ENCODE results near the gene UBE2M. TPM values are rescaled to one million over a fixed set of nuclear protein-coding genes. Genes with fewer than 3 reads are reported as not detected.

Gene UBE2M
- total and polyA plus RNA-seq, 4 donors, result 25.9 to 60.7 (median 55.7) TPM

DNA sequence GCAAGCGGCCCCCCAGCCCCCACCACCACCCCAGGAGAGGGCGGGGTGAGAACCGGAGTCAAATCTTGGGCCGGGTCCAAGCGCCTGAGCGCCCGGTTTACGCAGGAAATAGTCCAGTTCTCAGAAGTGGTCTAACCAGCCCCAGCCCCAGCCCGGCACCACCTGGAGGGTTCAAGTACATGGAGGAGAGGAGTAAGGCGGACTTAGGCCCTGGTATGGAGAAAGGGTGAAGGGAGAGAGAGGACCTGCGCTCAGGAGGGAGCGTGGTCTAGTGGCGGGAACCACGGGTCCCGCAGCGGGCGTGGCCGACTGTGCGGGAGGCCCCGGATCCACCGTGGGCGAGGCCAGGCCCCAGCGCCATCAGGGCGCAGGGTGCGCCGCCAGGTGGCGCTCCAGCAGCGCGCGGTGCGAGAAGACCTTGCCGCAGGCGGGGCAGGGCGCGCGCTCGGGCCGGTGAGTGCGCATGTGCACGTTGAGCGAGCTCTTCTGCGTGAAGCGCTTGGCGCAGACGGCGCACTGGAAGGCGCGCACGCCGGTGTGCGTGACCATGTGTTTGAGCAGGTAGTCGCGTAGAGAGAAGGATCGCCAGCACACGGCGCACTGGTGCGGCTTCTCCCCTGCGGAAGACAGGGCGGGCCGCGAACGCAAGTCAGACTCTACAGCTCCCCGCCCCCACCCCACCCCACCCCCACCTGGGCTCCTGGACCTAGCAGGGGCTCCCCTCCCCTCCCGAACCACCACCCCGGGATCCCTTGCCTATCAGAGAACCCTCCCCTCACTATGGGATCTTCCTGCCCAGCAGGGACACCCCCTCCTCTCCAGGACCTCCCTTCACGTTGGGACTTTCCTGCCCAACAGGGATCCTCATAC is 44.5 kb downstream of the UBE2M start:
- DNase-seq (peak; percentile 86 to 92 (median 90)), ATAC-seq (ENCODE audit: insufficient read depth, low FRiP score) (peak; percentile 92)
- Histone ChIP-seq H3K9me3 (ENCODE audit: control insufficient read depth in 4 of 4, insufficient read depth in 3 of 4, low read length in 3 of 4) (no peaks in the 10 kb centered on the region), H3K27ac (ENCODE audit: low read depth in 1 of 2, low read length in 1 of 2) (peak overlapping the region; percentile 35 to 78), H3K27me3 (ENCODE audit: control insufficient read depth in 3 of 3, insufficient read depth in 3 of 3, low read length in 2 of 3) (no peaks in the 10 kb centered on the region), H3K36me3 (ENCODE audit: control insufficient read depth in 4 of 4, insufficient read depth in 4 of 4, low read length in 4 of 4) (peaks cover 0 to 16% (median 8%) of the 10 kb centered on the region in 4 donors), H3K9ac (ENCODE audit: insufficient read depth in 1 of 2, low read length in 2 of 2) (no peak overlapping the region), H3K4me3 (peak overlapping the region; percentile 20), H3K4me1 (ENCODE audit: control insufficient read depth in 5 of 5, insufficient read depth in 5 of 5, low read length in 5 of 5) (peaks cover 0 to 19% (median 6%) of the 10 kb centered on the region in 5 donors)
- 14 to 17% methylated on average over 62 to 66 of the region's 66 CpGs for WGBS, 2 donors
- TF ChIP-seq, protein P1, sequence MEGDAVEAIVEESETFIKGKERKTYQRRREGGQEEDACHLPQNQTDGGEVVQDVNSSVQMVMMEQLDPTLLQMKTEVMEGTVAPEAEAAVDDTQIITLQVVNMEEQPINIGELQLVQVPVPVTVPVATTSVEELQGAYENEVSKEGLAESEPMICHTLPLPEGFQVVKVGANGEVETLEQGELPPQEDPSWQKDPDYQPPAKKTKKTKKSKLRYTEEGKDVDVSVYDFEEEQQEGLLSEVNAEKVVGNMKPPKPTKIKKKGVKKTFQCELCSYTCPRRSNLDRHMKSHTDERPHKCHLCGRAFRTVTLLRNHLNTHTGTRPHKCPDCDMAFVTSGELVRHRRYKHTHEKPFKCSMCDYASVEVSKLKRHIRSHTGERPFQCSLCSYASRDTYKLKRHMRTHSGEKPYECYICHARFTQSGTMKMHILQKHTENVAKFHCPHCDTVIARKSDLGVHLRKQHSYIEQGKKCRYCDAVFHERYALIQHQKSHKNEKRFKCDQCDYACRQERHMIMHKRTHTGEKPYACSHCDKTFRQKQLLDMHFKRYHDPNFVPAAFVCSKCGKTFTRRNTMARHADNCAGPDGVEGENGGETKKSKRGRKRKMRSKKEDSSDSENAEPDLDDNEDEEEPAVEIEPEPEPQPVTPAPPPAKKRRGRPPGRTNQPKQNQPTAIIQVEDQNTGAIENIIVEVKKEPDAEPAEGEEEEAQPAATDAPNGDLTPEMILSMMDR (IDR thresholded peaks at IDR 0.05; ENCODE audit: control extremely low read depth, extremely low read depth), result peak; percentile 84

DNA sequence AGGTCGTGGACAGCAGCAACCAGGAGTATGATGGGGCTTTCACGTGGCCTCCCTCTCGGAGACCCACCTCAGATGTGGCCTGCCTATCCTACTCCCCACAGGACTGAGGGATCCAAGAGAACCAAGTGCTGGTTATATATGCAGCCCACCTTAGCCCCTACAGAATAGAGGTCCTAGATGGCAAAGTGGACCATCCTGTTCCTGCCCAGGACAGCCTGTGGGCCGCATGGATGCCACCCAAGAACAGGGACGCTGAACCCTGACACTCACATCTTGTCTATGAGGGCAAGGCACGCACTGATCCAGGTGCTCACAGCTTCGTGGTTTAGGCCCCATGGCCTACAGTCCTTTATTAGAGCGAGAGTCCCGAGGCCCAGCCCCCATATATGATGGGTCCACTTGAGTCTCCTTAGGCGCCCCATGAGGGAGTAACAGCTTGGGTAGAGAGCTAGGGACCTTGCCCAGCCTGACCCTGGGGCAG is 45.2 kb downstream of the UBE2M start:
- H3K36me3 ChIP-seq (ENCODE audit: control insufficient read depth in 4 of 4, insufficient read depth in 4 of 4, low read length in 4 of 4), result peaks cover 0 to 16% (median 8%) of the 10 kb centered on the region in 4 donors
- TF ChIP-seq, protein P1 (IDR thresholded peaks at IDR 0.05; ENCODE audit: control extremely low read depth, extremely low read depth), result no peak
- no peaks in the 10 kb centered on the region for H3K27me3 ChIP-seq (ENCODE audit: control insufficient read depth in 3 of 3, insufficient read depth in 3 of 3, low read length in 2 of 3)
- H3K27ac ChIP-seq (ENCODE audit: low read depth in 1 of 2, low read length in 1 of 2), result peak overlapping the region; percentile 35 to 78
- H3K9ac ChIP-seq (ENCODE audit: insufficient read depth in 1 of 2, low read length in 2 of 2), result no peak overlapping the region
- no peak for ATAC-seq (ENCODE audit: insufficient read depth, low FRiP score)
- H3K4me1 ChIP-seq (ENCODE audit: control insufficient read depth in 5 of 5, insufficient read depth in 5 of 5, low read length in 5 of 5), result peaks cover 0 to 13% (median 6%) of the 10 kb centered on the region in 5 donors
- 79 to 85% methylated on average over 10 of the region's 10 CpGs for WGBS, 2 donors
- H3K4me3 ChIP-seq, result no peak overlapping the region
- no peak for DNase-seq
- H3K9me3 ChIP-seq (ENCODE audit: control insufficient read depth in 4 of 4, insufficient read depth in 3 of 4, low read length in 3 of 4), result no peaks in the 10 kb centered on the region

DNA sequence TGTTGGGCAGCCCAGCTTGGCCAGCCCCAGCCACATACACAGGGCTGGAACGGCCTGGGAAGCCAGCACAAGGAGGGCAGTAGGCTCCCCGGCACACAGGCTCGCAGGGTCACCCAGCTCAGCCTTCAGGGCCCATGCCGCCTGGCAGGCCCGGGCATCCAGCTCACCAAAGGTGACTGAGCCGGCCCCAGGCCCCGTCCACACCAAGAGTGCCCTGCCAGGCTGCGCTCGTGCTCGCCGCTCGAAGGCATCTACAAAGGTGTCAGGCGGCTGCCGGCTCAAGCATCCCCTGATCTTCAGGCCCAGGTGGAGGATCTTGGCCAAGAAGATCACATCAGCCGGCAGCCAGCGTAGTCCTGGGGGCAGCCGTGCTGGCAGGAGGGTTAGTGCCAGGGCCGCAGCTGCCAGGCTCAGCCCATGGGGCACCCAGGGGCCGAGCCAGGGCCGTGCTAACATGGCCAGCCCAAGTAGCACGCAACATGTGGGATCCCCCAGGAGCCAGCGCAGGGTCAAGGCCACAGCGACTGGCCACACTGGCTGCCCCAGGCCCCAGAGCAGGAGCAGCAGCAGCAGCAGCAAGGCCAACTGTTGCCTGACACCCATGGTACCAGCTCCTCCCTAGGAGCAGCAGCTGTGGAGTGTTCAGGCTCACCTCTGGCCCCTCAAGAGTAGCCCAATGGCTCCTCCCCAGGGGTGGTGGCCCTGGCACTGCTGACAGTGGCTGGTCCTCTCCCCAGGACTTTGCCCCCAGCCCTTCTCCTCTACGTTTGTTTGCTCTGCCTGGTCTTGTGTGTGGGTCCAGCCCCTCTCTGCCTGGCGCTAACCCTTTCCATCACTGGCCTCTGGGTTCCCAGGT is 46.8 kb downstream of the UBE2M start, which contains the start of gene SLC27A5:
Gene SLC27A5, minus strand, starts transcription at position 640 of the 856 bp plus-strand sequence. Its CDS starts 37 bp downstream, at position 603.
- DNase-seq (no peak), ATAC-seq (ENCODE audit: insufficient read depth, low FRiP score) (no peak)
- Histone ChIP-seq H3K9ac (ENCODE audit: insufficient read depth in 1 of 2, low read length in 2 of 2) (no peak within 1 kb of the TSS), H3K4me3 (no peak within 1 kb of the TSS), H3K9me3 (ENCODE audit: control insufficient read depth in 4 of 4, insufficient read depth in 3 of 4, low read length in 3 of 4) (no peaks in the 10 kb centered on the region), H3K36me3 (ENCODE audit: control insufficient read depth in 4 of 4, insufficient read depth in 4 of 4, low read length in 4 of 4) (peaks cover 0 to 11% (median 6%) of the 10 kb centered on the region in 4 donors), H3K27me3 (ENCODE audit: control insufficient read depth in 3 of 3, insufficient read depth in 3 of 3, low read length in 2 of 3) (no peaks in the 10 kb centered on the region), H3K4me1 (ENCODE audit: control insufficient read depth in 5 of 5, insufficient read depth in 5 of 5, low read length in 5 of 5) (peaks cover 0 to 9% (median 2%) of the 10 kb centered on the region in 5 donors), H3K27ac (ENCODE audit: low read depth in 1 of 2, low read length in 1 of 2) (no peak within 1 kb of the TSS)
- WGBS, 2 donors, result 91 to 94% methylated on average over 25 of the region's 25 CpGs
- TF ChIP-seq, protein P1 (IDR thresholded peaks at IDR 0.05; ENCODE audit: control extremely low read depth, extremely low read depth), result no peak

Measured in lung (tissue), 12 donors.